ENCODE measurements around the gene SLC2A9. TPM values are rescaled to one million over a fixed set of nuclear protein-coding genes. Genes with fewer than 3 reads are reported as not detected.

SLC2A9 gene
- total and polyA plus RNA-seq, 2 of the 4 experiments (the other 2 are of a cell fraction), result 0.72 to 2.1 TPM

DNA sequence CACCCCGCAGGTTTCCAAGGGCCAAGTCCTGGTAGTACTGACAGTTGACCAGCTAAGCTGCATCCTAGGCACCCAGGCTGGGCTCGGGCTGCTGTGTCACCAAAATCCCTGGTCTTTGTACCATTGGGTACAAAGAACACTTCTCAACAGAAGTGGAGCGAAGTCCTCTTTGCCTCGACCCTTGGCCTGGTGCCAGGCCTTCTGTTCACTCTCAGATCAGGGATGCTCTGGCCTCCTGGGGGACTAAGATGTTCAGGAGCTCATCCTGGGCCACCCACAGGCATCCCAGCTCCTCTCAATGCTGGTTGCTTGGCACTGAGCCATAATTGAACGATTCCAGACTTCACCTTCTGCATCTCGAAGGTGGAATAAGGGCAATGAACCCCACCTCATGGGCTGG is 13.8 kb upstream of the SLC2A9 start:
- ChIA-PET CTCF (no interaction called here), POLR2A (ENCODE audit: unreplicated experiment) (no interaction called here)
- H4K91ac ChIP-seq (ENCODE audit: insufficient read depth, low read depth, low read length), result no peak overlapping the region
- no peak overlapping the region for H3K4me3 ChIP-seq (ENCODE audit: insufficient read depth, low read depth, low read length)
- dilution Hi-C loops (cut with HindIII; ENCODE audit: low sequenced_read_pairs, unreplicated experiment) (no loop called here), in situ Hi-C loops (cut with MboI; ENCODE audit: low sequenced_read_pairs) (no loop called here), intact Hi-C loops (cut with micrococcal nuclease) (no loop called here)
- H3K56ac ChIP-seq (ENCODE audit: extremely low read depth, insufficient read depth, low read length), result no peak overlapping the region
- no peak overlapping the region for H4K8ac ChIP-seq (ENCODE audit: low read depth in 2 of 2, low read length in 2 of 2)
- no peak overlapping the region for H2BK15ac ChIP-seq (ENCODE audit: low read depth, low read length)
- H3K4ac ChIP-seq (ENCODE audit: low read depth, low read length), result no peak overlapping the region
- DNase-seq (no peak), ATAC-seq (ENCODE audit: low read depth) (no peak)
- H3K18ac ChIP-seq (ENCODE audit: low read depth, low read length), result no peak overlapping the region
- no peaks in the 10 kb centered on the region for H4K20me1 ChIP-seq (ENCODE audit: insufficient read depth, low read length)
- no peak overlapping the region for H4K5ac ChIP-seq (ENCODE audit: low read depth, low read length)
- H3K36me3 ChIP-seq (ENCODE audit: control insufficient read depth, insufficient read depth, low read length), result no peaks in the 10 kb centered on the region
- no peak overlapping the region for H2AK5ac ChIP-seq (ENCODE audit: low read depth, low read length)
- H2BK120ac ChIP-seq (ENCODE audit: low read depth, low read length), result no peak overlapping the region
- H3K14ac ChIP-seq (replicated peaks; ENCODE audit: low read depth, low read length), result no peak overlapping the region
- no peak overlapping the region for H3K27ac ChIP-seq (ENCODE audit: insufficient read depth, low read length)
- no peak overlapping the region for H3K23ac ChIP-seq (ENCODE audit: low read depth, low read length)
- H3K79me1 ChIP-seq (ENCODE audit: low read depth in 1 of 2, low read length in 2 of 2), result no peaks in the 10 kb centered on the region
- peaks cover 7% of the 10 kb centered on the region for H3K9me1 ChIP-seq (ENCODE audit: insufficient read depth, low read length)
- TF ChIP-seq RAD21 (IDR thresholded peaks at IDR 0.05; ENCODE audit: low read length), result no peak
- TF ChIP-seq, protein P1, sequence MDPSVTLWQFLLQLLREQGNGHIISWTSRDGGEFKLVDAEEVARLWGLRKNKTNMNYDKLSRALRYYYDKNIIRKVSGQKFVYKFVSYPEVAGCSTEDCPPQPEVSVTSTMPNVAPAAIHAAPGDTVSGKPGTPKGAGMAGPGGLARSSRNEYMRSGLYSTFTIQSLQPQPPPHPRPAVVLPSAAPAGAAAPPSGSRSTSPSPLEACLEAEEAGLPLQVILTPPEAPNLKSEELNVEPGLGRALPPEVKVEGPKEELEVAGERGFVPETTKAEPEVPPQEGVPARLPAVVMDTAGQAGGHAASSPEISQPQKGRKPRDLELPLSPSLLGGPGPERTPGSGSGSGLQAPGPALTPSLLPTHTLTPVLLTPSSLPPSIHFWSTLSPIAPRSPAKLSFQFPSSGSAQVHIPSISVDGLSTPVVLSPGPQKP (IDR thresholded peaks at IDR 0.05; ENCODE audit: borderline replicate concordance, low read depth, low read length), result no peak
- BruUV-seq (replicated peaks), result no TSS peak
- no peak overlapping the region for H2AFZ ChIP-seq (replicated peaks; ENCODE audit: low read length, poor library complexity)
- H2BK20ac ChIP-seq (ENCODE audit: low read depth, low read length), result no peak overlapping the region
- WGBS, 2 experiments (ENCODE audit: extremely low coverage in 2 of 2, insufficient read length in 1 of 2), result 77% methylated on average over 4 of the region's 6 CpGs; no CpG with 5 or more reads in 1 of the 2 experiments
- peaks cover 22% of the 10 kb centered on the region for H3K4me1 ChIP-seq (ENCODE audit: control insufficient read depth, insufficient read depth, low read length)
- no peak overlapping the region for H3K9ac ChIP-seq (ENCODE audit: low read depth, low read length)
- no peaks in the 10 kb centered on the region for H3K27me3 ChIP-seq (ENCODE audit: control insufficient read depth, insufficient read depth, low read length)
- H2BK5ac ChIP-seq (ENCODE audit: low read depth, low read length, poor library complexity, severe bottlenecking), result no peak overlapping the region
- H3K9me3 ChIP-seq (ENCODE audit: control insufficient read depth, insufficient read depth, low read length), result no peaks in the 10 kb centered on the region
- no peak overlapping the region for H2AK9ac ChIP-seq (replicated peaks; ENCODE audit: low read depth, low read length, poor library complexity)
- no peak overlapping the region for H3K4me2 ChIP-seq (ENCODE audit: low read depth, low read length)
